KMS-11 (cell line): ENCODE measurements around the gene CCDC68.

Experiments
- H2AFZ ChIP-seq: fragments of 200-600 bp; sonication (generic); 2 replicates; pipeline ENCODE4 v1.6.1; 2016; ENCODE audit warnings: antibody characterized with exemption, mixed run types, low read depth
- H3K27ac ChIP-seq: fragments of 200-600 bp; sonication (generic); 2 replicates; pipeline ENCODE4 v1.6.1; 2016; ENCODE audit warnings: mild to moderate bottlenecking, mixed run types
- H3K27me3 ChIP-seq: fragments of 200-600 bp; sonication (generic); 2 replicates; pipeline ENCODE4 v1.6.1; 2017; ENCODE audit warnings: mild to moderate bottlenecking, low read depth, mixed run types, moderate library complexity; ENCODE audit not compliant: insufficient read depth
- H3K36me3 ChIP-seq: fragments of 200-600 bp; sonication (generic); 2 replicates; pipeline ENCODE4 v1.6.1; 2017; ENCODE audit warnings: mild to moderate bottlenecking, mixed run types; ENCODE audit not compliant: insufficient read depth
- H3K4me1 ChIP-seq: fragments of 200-600 bp; sonication (generic); 2 replicates; pipeline ENCODE4 v1.6.1; 2016; ENCODE audit warnings: mild to moderate bottlenecking, low read depth, mixed run types; ENCODE audit not compliant: poor library complexity, severe bottlenecking
- H3K4me2 ChIP-seq: fragments of 200-600 bp; sonication (generic); 2 replicates; pipeline ENCODE4 v1.7.0; 2016; ENCODE audit warnings: mild to moderate bottlenecking, mixed run types
- H3K4me3 ChIP-seq: fragments of 200-600 bp; sonication (generic); IDR thresholded peaks from 2 replicates; pipeline ENCODE4 v1.6.1; 2017; ENCODE audit warnings: low read depth, low read length, mixed read lengths; ENCODE audit not compliant: insufficient read depth
- H3K79me2 ChIP-seq: fragments of 200-600 bp; sonication (generic); 2 replicates; pipeline ENCODE4 v1.6.1; 2016; ENCODE audit warnings: low read depth, mixed run types; ENCODE audit not compliant: insufficient read depth
- H3K9ac ChIP-seq: fragments of 200-600 bp; sonication (generic); 2 replicates; pipeline ENCODE4 v1.6.1; 2016; ENCODE audit warnings: mild to moderate bottlenecking, mixed run types
- H4K20me1 ChIP-seq: fragments of 200-600 bp; sonication (generic); 2 replicates; pipeline ENCODE4 v1.6.1; 2016; ENCODE audit warnings: mild to moderate bottlenecking, mixed run types; ENCODE audit not compliant: insufficient read depth
- CTCF ChIP-seq: fragments of 200-600 bp; sonication (generic); conservative IDR thresholded peaks from 2 replicates; pipeline ENCODE4 v1.6.1; 2017; ENCODE audit warnings: low read depth, mild to moderate bottlenecking, antibody characterized with exemption, low read length, moderate library complexity, mixed read lengths

CCDC68 gene

GRCh38 chr18:54852780-54853675 lies 106.2 kb downstream of the CCDC68 start:
- Histone ChIP-seq H2AFZ (no peak overlapping the region), H3K4me1 (no peaks in the 10 kb centered on the region), H3K9ac (no peak overlapping the region), H3K4me3 (no peak overlapping the region), H3K36me3 (no peaks in the 10 kb centered on the region), H4K20me1 (no peaks in the 10 kb centered on the region), H3K4me2 (no peak overlapping the region), H3K27ac (no peak overlapping the region), H3K79me2 (no peaks in the 10 kb centered on the region), H3K27me3 (no peaks in the 10 kb centered on the region)
- TF ChIP-seq CTCF = no peak
